Effector CD4-positive, alpha-beta T cell (primary cell): ENCODE data around the gene RXFP4.

Source experiments
- DNase-seq: peaks from one replicate; pipeline ENCODE4 v3.0.0-alpha.2; 2020

RXFP4 gene

GRCh38 chr1:155962599-155963211 lies 21.3 kb downstream of the RXFP4 start:
- DNase-seq = no peak

- no peak for DNase-seq
Measured at GRCh38 chr1:155964193-155964592, 22.8 kb downstream of the RXFP4 start.

- no peak for DNase-seq
Measured at GRCh38 chr1:155966135-155966534, 24.7 kb downstream of the RXFP4 start.

- no peak for DNase-seq
Measured at GRCh38 chr1:155966750-155967149, 25.3 kb downstream of the RXFP4 start.

GRCh38 chr1:155967341-155968050 lies 26.1 kb downstream of the RXFP4 start:
- DNase-seq = no peak

GRCh38 chr1:155968051-155968400 lies 26.6 kb downstream of the RXFP4 start:
- no peak for DNase-seq

GRCh38 chr1:155968670-155969069 lies 27.2 kb downstream of the RXFP4 start:
- DNase-seq = no peak

- DNase-seq = no peak
Measured at GRCh38 chr1:155969377-155969791, 27.9 kb downstream of the RXFP4 start.

GRCh38 chr1:155970531-155971167 lies 29.2 kb downstream of the RXFP4 start:
- no peak for DNase-seq

- DNase-seq = no peak
Measured at GRCh38 chr1:155971910-155972809, 30.7 kb downstream of the RXFP4 start.

GRCh38 chr1:155973723-155974122 lies 32.3 kb downstream of the RXFP4 start:
- DNase-seq = no peak

GRCh38 chr1:155974208-155975115 lies 33.0 kb downstream of the RXFP4 start:
- no peak for DNase-seq

- no peak for DNase-seq
Measured at GRCh38 chr1:155975375-155976061, 34.1 kb downstream of the RXFP4 start.

GRCh38 chr1:155976062-155976912 lies 34.8 kb downstream of the RXFP4 start:
- DNase-seq = peak; percentile 60

- DNase-seq = no peak
Measured at GRCh38 chr1:155976913-155977689, 35.7 kb downstream of the RXFP4 start.

GRCh38 chr1:155977690-155978324 lies 36.4 kb downstream of the RXFP4 start:
- peak; percentile 29 for DNase-seq

GRCh38 chr1:155978325-155978972 lies 37.0 kb downstream of the RXFP4 start, which contains the start of gene ARHGEF2:
Gene ARHGEF2 (minus strand): TSS chr1:155978547. CDS start chr1:155978427, 120 bp downstream.
- DNase-seq = peak; percentile 67

- DNase-seq = no peak
Measured at GRCh38 chr1:155978973-155979429, 37.6 kb downstream of the RXFP4 start.
